Erythroblast (primary cell): Measurements from ENCODE around the gene MAPK4.

Source experiments
- GATA1 ChIP-seq: IDR thresholded peaks from 2 replicates; pipeline ENCODE4 v1.6.1; 2011; ENCODE audit warnings: low read depth, mild to moderate bottlenecking, control low read depth, low read length, moderate library complexity
- POLR2A ChIP-seq: IDR thresholded peaks from 2 replicates; pipeline ENCODE4 v1.6.1; 2011; ENCODE audit warnings: mild to moderate bottlenecking, low read length

DNA sequence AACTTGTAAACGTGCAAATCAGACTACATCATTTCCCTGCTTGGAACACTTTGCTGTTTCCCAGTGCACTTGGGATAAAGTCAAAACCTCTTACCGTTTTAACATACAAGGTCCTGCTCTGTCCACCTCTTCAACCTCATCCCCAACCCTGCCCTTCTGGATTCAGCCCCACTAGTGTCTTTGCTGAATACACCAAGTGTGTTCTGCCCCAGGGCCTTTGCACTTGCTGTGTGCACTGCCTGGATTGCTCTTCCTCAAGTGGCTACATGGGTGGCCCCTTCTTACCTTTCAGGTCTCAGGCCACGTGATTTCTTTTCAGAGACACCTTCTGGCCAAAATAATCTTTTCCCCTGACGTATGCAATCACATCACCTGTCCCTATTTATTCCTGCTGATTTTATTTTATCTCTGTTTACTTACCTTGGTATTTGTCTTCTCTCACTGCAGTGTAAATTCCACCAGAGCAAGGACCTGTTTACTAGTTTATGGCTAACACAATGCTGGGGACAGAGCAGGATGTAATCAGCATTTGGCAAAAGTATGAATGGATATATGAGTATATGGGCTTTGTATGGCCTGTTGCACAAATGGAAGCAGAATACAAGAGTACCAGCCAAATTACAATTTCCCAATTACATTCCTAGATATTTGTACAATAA lies 63.9 kb downstream of the MAPK4 start:
- no peak for TF ChIP-seq POLR2A
- no peak for TF ChIP-seq GATA1
